Stimulated activated effector memory CD8-positive, alpha-beta T cell treated with anti-CD3 and anti-CD28 coated beads, Interleukin-12 subunit alpha, Interleukin-12 subunit beta, amount 100 ng/mL, for 72 hours (primary cell): ENCODE measurements around the gene LURAP1L.

Experiments
- ATAC-seq: fragments of 150-1000 bp; cut with Tn5 transposase; 2 replicates; pipeline ENCODE4 v1.10.0; 2021
- DNase-seq, 2 donors: peaks; one replicate each; pipeline ENCODE4 v3.0.0; 2021 to 2022; ENCODE audit warnings: low spot score in 2 of 2
- H3K27ac Mint-ChIP-seq: one replicate; pipeline ENCODE4 v1.8.0; 2022; ENCODE audit warnings: mild to moderate bottlenecking, mixed read lengths
- H3K36me3 Mint-ChIP-seq: one replicate; pipeline ENCODE4 v1.8.0; 2022; ENCODE audit warnings: mild to moderate bottlenecking, mixed read lengths
- H3K4me1 Mint-ChIP-seq: one replicate; pipeline ENCODE4 v1.8.0; 2022; ENCODE audit warnings: mixed read lengths
- H3K4me3 Mint-ChIP-seq: one replicate; pipeline ENCODE4 v1.8.0; 2022; ENCODE audit warnings: mild to moderate bottlenecking, mixed read lengths
- H3K9me3 Mint-ChIP-seq: one replicate; pipeline ENCODE4 v1.8.0; 2022; ENCODE audit warnings: mixed read lengths

LURAP1L gene, protein sequence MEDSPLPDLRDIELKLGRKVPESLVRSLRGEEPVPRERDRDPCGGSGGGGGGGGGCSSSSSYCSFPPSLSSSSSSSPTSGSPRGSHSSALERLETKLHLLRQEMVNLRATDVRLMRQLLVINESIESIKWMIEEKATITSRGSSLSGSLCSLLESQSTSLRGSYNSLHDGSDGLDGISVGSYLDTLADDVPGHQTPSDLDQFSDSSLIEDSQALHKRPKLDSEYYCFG

DNA sequence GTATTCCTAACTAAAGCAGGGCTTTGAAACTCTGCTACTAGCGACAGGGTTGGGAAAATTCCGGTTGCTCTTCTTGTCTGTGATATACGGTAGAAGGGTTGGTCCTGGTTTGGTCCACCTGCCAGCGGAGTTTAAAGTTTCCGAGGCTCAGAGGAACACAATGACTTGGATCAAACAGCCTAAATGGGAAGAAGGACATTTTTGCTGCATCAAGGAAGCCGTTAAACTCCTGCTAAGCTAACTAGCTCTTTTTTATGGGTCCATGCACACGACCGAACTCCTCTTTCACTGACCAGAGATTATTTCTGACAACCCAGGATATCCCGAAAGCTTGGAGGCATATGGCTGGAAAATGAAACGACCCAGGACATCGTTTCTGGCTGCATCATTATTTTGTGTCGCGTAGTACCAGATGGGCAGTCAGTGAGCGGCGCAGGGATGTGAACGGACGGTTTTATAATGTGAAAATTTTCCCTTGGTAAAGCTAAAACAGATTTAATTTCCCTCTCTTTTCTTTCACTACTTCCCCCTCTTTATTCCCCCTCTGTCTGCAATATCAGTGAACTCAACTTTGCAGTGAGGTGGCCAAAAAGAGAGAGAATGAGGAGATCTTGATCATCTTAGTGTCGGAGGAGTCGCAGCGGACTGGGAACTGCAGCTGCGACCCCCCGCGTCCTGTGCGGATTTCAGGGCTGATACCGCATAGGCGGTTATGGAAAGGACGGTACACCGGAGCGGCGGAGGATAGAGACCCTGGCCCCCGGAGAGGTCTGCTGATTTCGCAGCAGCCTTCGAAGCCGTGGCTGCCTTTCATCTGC is at the start of gene LURAP1L:
Gene LURAP1L (plus strand): TSS at position 160 of the 818 bp plus-strand sequence. CDS start 696 bp downstream, outside the sequence.
- Mint-ChIP-seq H3K36me3 (no peaks in the 10 kb centered on the region), H3K4me3 (no peak within 1 kb of the TSS), H3K27ac (no peak within 1 kb of the TSS), H3K4me1 (no peaks in the 10 kb centered on the region), H3K9me3 (peaks cover 8% of the 10 kb centered on the region)
- ATAC-seq (no peak), DNase-seq (no peak)

- no peak overlapping the region for H3K4me3 Mint-ChIP-seq
- no peak for ATAC-seq
- peaks cover 22% of the 10 kb centered on the region for H3K9me3 Mint-ChIP-seq
- no peaks in the 10 kb centered on the region for H3K36me3 Mint-ChIP-seq
- H3K4me1 Mint-ChIP-seq, result no peaks in the 10 kb centered on the region
- no peak for DNase-seq
- H3K27ac Mint-ChIP-seq, result no peak overlapping the region
Measured at GRCh38 chr9:12726795-12727194, 48.0 kb upstream of the LURAP1L start.

DNA sequence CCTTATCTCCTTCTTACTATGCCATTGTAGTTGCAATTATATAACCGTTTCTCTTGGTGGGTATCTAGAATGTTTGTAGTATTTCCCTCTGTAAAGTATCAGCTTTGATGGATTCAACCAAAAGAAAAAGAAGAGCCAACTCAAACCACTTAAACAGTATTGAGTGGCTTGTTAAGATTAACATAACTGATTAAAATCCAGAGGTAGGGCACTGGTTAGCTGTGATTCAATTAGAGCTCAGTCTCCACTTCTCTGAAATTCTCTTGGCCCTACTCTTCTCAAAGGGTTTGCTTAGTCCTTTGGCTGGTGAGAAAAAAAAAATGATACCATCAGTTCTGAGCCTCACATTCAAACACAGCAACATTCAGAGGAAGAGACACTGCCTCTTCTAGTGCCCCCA is 44.6 kb upstream of the LURAP1L start:
- no peak for DNase-seq
- peaks cover 13% of the 10 kb centered on the region for H3K9me3 Mint-ChIP-seq
- H3K36me3 Mint-ChIP-seq, result no peaks in the 10 kb centered on the region
- ATAC-seq, result no peak
- no peaks in the 10 kb centered on the region for H3K4me1 Mint-ChIP-seq
- no peak overlapping the region for H3K4me3 Mint-ChIP-seq
- H3K27ac Mint-ChIP-seq, result no peak overlapping the region

GRCh38 chr9:12730927-12731326 is 43.9 kb upstream of the LURAP1L start:
- no peaks in the 10 kb centered on the region for H3K36me3 Mint-ChIP-seq
- H3K4me1 Mint-ChIP-seq, result no peaks in the 10 kb centered on the region
- DNase-seq, result no peak
- H3K9me3 Mint-ChIP-seq, result peaks cover 13% of the 10 kb centered on the region
- ATAC-seq, result no peak
- H3K27ac Mint-ChIP-seq, result no peak overlapping the region
- no peak overlapping the region for H3K4me3 Mint-ChIP-seq

DNA sequence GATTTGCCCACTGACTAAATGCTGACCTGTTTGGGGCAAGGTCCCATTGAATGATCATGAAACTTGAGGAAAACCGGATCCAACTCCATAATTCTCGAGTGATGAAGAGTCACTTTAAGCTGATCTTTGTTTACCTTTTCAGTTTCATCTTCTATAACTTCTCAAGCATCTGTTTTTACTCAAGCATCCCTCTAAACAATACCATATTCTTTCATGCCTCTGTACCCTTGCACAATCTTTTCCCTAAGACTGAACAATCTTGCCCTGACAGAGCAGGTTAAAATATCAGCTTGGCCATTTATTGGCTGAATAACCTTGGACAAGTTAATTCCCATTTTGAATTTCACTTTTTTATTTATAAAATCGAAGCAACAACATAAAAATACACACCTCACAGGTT is 41.8 kb upstream of the LURAP1L start:
- DNase-seq, result no peak
- H3K9me3 Mint-ChIP-seq, result peaks cover 10% of the 10 kb centered on the region
- H3K36me3 Mint-ChIP-seq, result no peaks in the 10 kb centered on the region
- ATAC-seq, result no peak
- H3K4me3 Mint-ChIP-seq, result no peak overlapping the region
- H3K4me1 Mint-ChIP-seq, result no peaks in the 10 kb centered on the region
- no peak overlapping the region for H3K27ac Mint-ChIP-seq

- DNase-seq (no peak), ATAC-seq (no peak)
- Mint-ChIP-seq H3K4me1 (no peaks in the 10 kb centered on the region), H3K4me3 (no peak overlapping the region), H3K36me3 (no peaks in the 10 kb centered on the region), H3K9me3 (peaks cover 16% of the 10 kb centered on the region), H3K27ac (no peak overlapping the region)
Measured at GRCh38 chr9:12735665-12736064, 39.2 kb upstream of the LURAP1L start.

DNA sequence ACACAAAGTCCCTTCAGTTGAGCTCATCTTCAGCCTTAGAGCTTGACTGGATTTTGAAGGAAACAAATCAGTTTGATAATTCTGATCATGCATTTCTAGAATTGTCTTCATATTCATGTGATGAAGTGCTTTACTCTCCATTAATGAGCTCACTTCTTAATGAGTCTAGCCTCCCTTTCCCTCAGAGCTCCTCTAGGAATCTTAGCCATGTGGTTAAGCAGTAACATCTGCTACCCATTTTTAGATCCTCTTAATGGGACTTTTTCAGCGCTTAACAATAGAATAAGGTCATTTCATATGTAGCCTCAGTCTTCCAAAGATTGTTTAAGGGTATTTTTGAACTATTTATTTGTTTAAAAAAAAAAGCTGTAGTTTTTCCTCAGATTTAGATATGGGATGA is 36.9 kb upstream of the LURAP1L start:
- no peak for ATAC-seq
- no peak overlapping the region for H3K4me3 Mint-ChIP-seq
- H3K4me1 Mint-ChIP-seq, result no peaks in the 10 kb centered on the region
- no peak overlapping the region for H3K27ac Mint-ChIP-seq
- no peaks in the 10 kb centered on the region for H3K36me3 Mint-ChIP-seq
- peaks cover 21% of the 10 kb centered on the region for H3K9me3 Mint-ChIP-seq
- DNase-seq, result no peak

GRCh38 chr9:12739014-12739652 is 35.7 kb upstream of the LURAP1L start:
- Mint-ChIP-seq H3K27ac (no peak overlapping the region), H3K4me3 (no peak overlapping the region), H3K4me1 (no peaks in the 10 kb centered on the region), H3K9me3 (peaks cover 21% of the 10 kb centered on the region), H3K36me3 (no peaks in the 10 kb centered on the region)
- DNase-seq, result no peak
- no peak for ATAC-seq

DNA sequence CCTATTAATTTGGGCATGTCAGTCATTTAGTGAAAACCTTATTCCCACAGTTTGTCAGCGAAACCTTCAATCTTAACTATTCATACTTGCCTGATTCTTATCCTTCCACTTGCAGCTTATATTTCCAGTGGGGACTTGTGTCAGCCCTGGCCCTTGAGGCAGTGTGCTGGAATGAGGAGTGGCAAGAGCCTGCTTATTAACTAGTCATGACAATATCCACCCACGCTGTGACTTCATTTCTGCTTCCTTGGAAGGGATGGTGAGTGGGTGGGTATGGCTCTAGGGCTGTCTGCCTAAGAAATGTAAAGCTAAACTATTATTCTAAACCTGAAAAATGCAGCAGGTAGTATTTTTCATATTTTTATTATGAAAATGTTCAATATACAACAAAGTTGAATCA is 34.0 kb upstream of the LURAP1L start:
- peaks cover 25% of the 10 kb centered on the region for H3K9me3 Mint-ChIP-seq
- no peak overlapping the region for H3K4me3 Mint-ChIP-seq
- ATAC-seq (no peak), DNase-seq (no peak)
- no peak overlapping the region for H3K27ac Mint-ChIP-seq
- H3K36me3 Mint-ChIP-seq, result no peaks in the 10 kb centered on the region
- no peaks in the 10 kb centered on the region for H3K4me1 Mint-ChIP-seq

DNA sequence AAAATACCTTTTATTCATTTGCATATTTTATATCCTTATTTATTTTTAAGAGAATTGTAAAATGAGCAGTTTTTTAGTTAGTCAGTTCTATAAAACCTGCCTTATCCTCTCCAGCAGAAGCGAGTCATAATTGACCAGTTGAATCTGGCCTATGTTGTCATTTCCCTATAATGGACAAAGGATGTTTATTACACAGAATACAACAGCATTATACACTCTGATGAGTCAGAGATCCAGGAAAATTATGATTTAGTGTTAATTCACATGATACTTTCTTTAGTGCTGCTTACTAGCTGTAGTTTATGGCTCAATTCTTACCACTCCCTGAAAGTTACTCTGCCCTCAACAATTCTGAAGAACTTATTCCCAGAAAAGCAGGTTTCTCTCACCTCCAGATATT is 26.8 kb upstream of the LURAP1L start:
- no peak overlapping the region for H3K4me3 Mint-ChIP-seq
- no peaks in the 10 kb centered on the region for H3K36me3 Mint-ChIP-seq
- no peak overlapping the region for H3K27ac Mint-ChIP-seq
- H3K9me3 Mint-ChIP-seq, result peaks cover 23% of the 10 kb centered on the region
- no peaks in the 10 kb centered on the region for H3K4me1 Mint-ChIP-seq
- DNase-seq, result no peak
- no peak for ATAC-seq

GRCh38 chr9:12748954-12749353 is 25.9 kb upstream of the LURAP1L start:
- DNase-seq, result no peak
- no peaks in the 10 kb centered on the region for H3K36me3 Mint-ChIP-seq
- H3K27ac Mint-ChIP-seq, result no peak overlapping the region
- H3K9me3 Mint-ChIP-seq, result peaks cover 20% of the 10 kb centered on the region
- H3K4me3 Mint-ChIP-seq, result no peak overlapping the region
- no peak for ATAC-seq
- H3K4me1 Mint-ChIP-seq, result no peaks in the 10 kb centered on the region

DNA sequence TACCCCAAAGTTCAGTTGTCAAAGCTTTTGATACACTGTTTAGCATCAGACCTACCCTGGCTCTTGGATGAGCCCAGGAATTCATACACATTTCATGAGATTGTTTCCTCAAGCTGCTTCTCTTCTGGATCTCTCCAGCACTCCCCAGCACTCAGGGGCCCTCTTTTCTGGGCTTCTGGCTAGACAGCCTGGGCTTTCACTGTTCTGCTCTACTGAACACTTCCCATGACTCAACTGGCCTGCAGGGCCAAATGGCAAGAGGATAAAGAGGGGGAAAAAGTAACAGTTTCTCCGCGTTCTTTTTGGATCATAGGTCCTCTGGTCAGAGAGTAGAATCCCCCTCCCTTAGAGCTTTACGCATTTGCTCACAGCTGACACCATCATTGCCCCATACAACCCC is 20.9 kb upstream of the LURAP1L start:
- no peak for DNase-seq
- Mint-ChIP-seq H3K36me3 (no peaks in the 10 kb centered on the region), H3K4me3 (no peak overlapping the region), H3K27ac (no peak overlapping the region), H3K9me3 (peaks cover 3% of the 10 kb centered on the region), H3K4me1 (no peaks in the 10 kb centered on the region)
- ATAC-seq, result no peak

- Mint-ChIP-seq H3K27ac (no peak overlapping the region), H3K4me3 (no peak overlapping the region), H3K9me3 (peaks cover 19% of the 10 kb centered on the region), H3K4me1 (no peaks in the 10 kb centered on the region), H3K36me3 (no peaks in the 10 kb centered on the region)
- DNase-seq (no peak), ATAC-seq (no peak)
Measured at GRCh38 chr9:12759761-12760160, 15.1 kb upstream of the LURAP1L start.

GRCh38 chr9:12760758-12761157 is 14.1 kb upstream of the LURAP1L start:
- Mint-ChIP-seq H3K9me3 (peaks cover 21% of the 10 kb centered on the region), H3K4me3 (no peak overlapping the region), H3K27ac (no peak overlapping the region), H3K4me1 (no peaks in the 10 kb centered on the region), H3K36me3 (no peaks in the 10 kb centered on the region)
- DNase-seq, result no peak
- ATAC-seq, result no peak

DNA sequence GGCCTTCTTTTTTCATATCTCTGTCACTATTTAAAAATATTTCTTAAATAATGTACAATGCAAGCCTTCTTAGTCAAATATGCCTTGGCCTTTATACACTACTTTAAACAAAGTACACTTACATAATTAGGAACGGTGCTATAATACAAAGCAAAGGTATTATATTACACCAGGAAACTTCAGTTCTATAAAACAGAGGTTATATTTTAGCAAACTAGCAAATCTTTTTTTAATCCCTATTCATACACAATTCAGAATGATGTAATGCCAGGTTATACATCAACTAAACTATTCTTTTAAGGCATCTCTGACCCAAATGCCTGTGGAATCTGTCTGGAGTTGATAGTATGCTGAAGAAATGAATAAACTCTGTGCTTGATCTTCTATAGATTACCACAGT is 10.7 kb upstream of the LURAP1L start:
- ATAC-seq, result no peak
- H3K36me3 Mint-ChIP-seq, result no peaks in the 10 kb centered on the region
- H3K4me1 Mint-ChIP-seq, result no peaks in the 10 kb centered on the region
- H3K4me3 Mint-ChIP-seq, result no peak overlapping the region
- no peak for DNase-seq
- H3K9me3 Mint-ChIP-seq, result peaks cover 18% of the 10 kb centered on the region
- H3K27ac Mint-ChIP-seq, result no peak overlapping the region
